ENCODE measurements around the gene ZNF136.

The ZNF136 gene

GRCh38 chr19:12194827-12195731, 32.2 kb downstream of the ZNF136 start:
- no peak for DNase-seq

GRCh38 chr19:12198136-12198535, 35.2 kb downstream of the ZNF136 start:
- no peak for DNase-seq

GRCh38 chr19:12199757-12200419, 37.0 kb downstream of the ZNF136 start:
- DNase-seq, result no peak

GRCh38 chr19:12202250-12202649, 39.4 kb downstream of the ZNF136 start:
- no peak for DNase-seq

- no peak for DNase-seq
Observed at GRCh38 chr19:12205296-12205695, 42.4 kb downstream of the ZNF136 start.

- no peak for DNase-seq
Observed at GRCh38 chr19:12208221-12208620, 45.3 kb downstream of the ZNF136 start.

GRCh38 chr19:12217332-12217731, 54.4 kb downstream of the ZNF136 start:
- DNase-seq, result no peak

GRCh38 chr19:12222980-12223630, 60.2 kb downstream of the ZNF136 start:
- DNase-seq, result no peak

- no peak for DNase-seq
Observed at GRCh38 chr19:12224676-12225075, 61.8 kb downstream of the ZNF136 start.

- DNase-seq, result no peak
Observed at GRCh38 chr19:12229990-12230389, 67.1 kb downstream of the ZNF136 start.

- no peak for DNase-seq
Observed at GRCh38 chr19:12230751-12231733, 68.1 kb downstream of the ZNF136 start.

GRCh38 chr19:12232961-12233360, 70.1 kb downstream of the ZNF136 start:
- no peak for DNase-seq

GRCh38 chr19:12237143-12237839, 74.4 kb downstream of the ZNF136 start:
- DNase-seq, result no peak

Measured in NCI-H345 (cell line).